ENCODE results near the gene TAF1B. TPM values are rescaled to one million over a fixed set of nuclear protein-coding genes. Genes with fewer than 3 reads are reported as not detected.

TAF1B gene
- total and polyA plus RNA-seq, 10 of the 15 experiments (the other 5 are each of a cell fraction or from before 2014, with no cell fraction given): 8.1 to 18.3 (median 12.4) TPM

- Histone ChIP-seq H3K79me2 (ENCODE audit: control insufficient read depth, insufficient read depth, low read length) (no peaks in the 10 kb centered on the region), H4K20me1 (ENCODE audit: control insufficient read depth, insufficient read depth) (no peaks in the 10 kb centered on the region), H3K9me3 (replicated peaks; ENCODE audit: control insufficient read depth, insufficient read depth, low read length) (no peaks in the 10 kb centered on the region), H3K9ac (ENCODE audit: control insufficient read depth, insufficient read depth, low read length) (no peak overlapping the region), H3K27ac (ENCODE audit: control insufficient read depth, insufficient read depth) (no peak overlapping the region), H3K27me3 (replicated peaks in 1 of 2; ENCODE audit: control insufficient read depth in 2 of 2, insufficient read depth in 2 of 2, low read length in 1 of 2) (no peaks in the 10 kb centered on the region), H3K4me2 (ENCODE audit: control insufficient read depth, insufficient read depth) (no peak overlapping the region), H3K4me1 (ENCODE audit: control insufficient read depth, insufficient read depth, low read length) (no peaks in the 10 kb centered on the region), H2AFZ (ENCODE audit: control insufficient read depth, low read depth, low read length) (no peak overlapping the region), H3K36me3 (ENCODE audit: control insufficient read depth in 2 of 2, insufficient read depth in 2 of 2, low read length in 1 of 2) (peaks cover 0 to 3% of the 10 kb centered on the region in 2 experiments; a peak in 2 of 4 replicates), H3K4me3 (no peak overlapping the region)
- ChIA-PET SMC1A (ENCODE audit: uncharacterized antibody, unreplicated experiment) (interaction anchor here (1.0 kb wide), 1 partner anchor 24 kb away, joined by 3 read pairs; no protein-coding TSS in a partner anchor), RAD21 (ENCODE audit: unreplicated experiment) (no interaction called here), CTCF (interaction anchor here (0.9 to 1.7 kb wide), 3 partner anchors 13 to 120 kb away, joined by 3 to 5 read pairs (median 3); no protein-coding TSS in a partner anchor), POLR2A (no interaction called here)
- BruUV-seq (replicated peaks): no TSS peak
- in situ Hi-C loops (cut with MboI) (no loop called here), intact Hi-C loops (cut with micrococcal nuclease; ENCODE audit: unreplicated experiment) (no loop called here)
- ATAC-seq (no peak), FAIRE-seq (no peak), DNase-seq (ENCODE audit: low read depth, low spot score) (no peak)
- no peak for TF ChIP-seq FOXM1 (IDR thresholded peaks at IDR 0.05; ENCODE audit: low read depth, low read length)
- TF ChIP-seq ELK1 (IDR thresholded peaks at IDR 0.05; ENCODE audit: low read depth, low read length): no peak
- 65% methylated on average over 2 of the region's 2 CpGs for WGBS (ENCODE audit: insufficient coverage, insufficient replicate concordance, low lambda C conversion rate, missing lambda C conversion rate)
Measured at GRCh38 chr2:9877026-9877425, 33.8 kb downstream of the TAF1B start.

- BruUV-seq (replicated peaks): no TSS peak
- Histone ChIP-seq H2AFZ (ENCODE audit: control insufficient read depth, low read depth, low read length) (no peak overlapping the region), H3K36me3 (ENCODE audit: control insufficient read depth in 2 of 2, insufficient read depth in 2 of 2, low read length in 1 of 2) (peaks cover 0 to 3% of the 10 kb centered on the region in 2 experiments; a peak in 2 of 4 replicates), H3K9ac (ENCODE audit: control insufficient read depth, insufficient read depth, low read length) (no peak overlapping the region), H3K4me2 (ENCODE audit: control insufficient read depth, insufficient read depth) (no peak overlapping the region), H4K20me1 (ENCODE audit: control insufficient read depth, insufficient read depth) (no peaks in the 10 kb centered on the region), H3K4me1 (ENCODE audit: control insufficient read depth, insufficient read depth, low read length) (no peaks in the 10 kb centered on the region), H3K27ac (ENCODE audit: control insufficient read depth, insufficient read depth) (no peak overlapping the region), H3K79me2 (ENCODE audit: control insufficient read depth, insufficient read depth, low read length) (no peaks in the 10 kb centered on the region), H3K27me3 (replicated peaks in 1 of 2; ENCODE audit: control insufficient read depth in 2 of 2, insufficient read depth in 2 of 2, low read length in 1 of 2) (no peaks in the 10 kb centered on the region), H3K9me3 (replicated peaks; ENCODE audit: control insufficient read depth, insufficient read depth, low read length) (no peaks in the 10 kb centered on the region), H3K4me3 (no peak overlapping the region)
- no peak for ATAC-seq
- intact Hi-C loops (cut with micrococcal nuclease; ENCODE audit: unreplicated experiment) (loop anchor here (1.0 kb wide), 1 partner anchor 28 kb away; no protein-coding TSS in a partner anchor), in situ Hi-C loops (cut with MboI) (no loop called here)
- ChIA-PET SMC1A (ENCODE audit: uncharacterized antibody, unreplicated experiment) (interaction anchor here (0.7 to 1.0 kb wide), 2 partner anchors 25 to 75 kb away, joined by 3 read pairs; no protein-coding TSS in a partner anchor), CTCF (interaction anchor here (0.9 to 1.7 kb wide), 3 partner anchors 12 to 119 kb away, joined by 3 to 5 read pairs (median 3); no protein-coding TSS in a partner anchor), RAD21 (ENCODE audit: unreplicated experiment) (interaction anchor here (1.1 kb wide), 1 partner anchor 107 kb away, joined by 3 read pairs; no protein-coding TSS in a partner anchor), POLR2A (no interaction called here)
- WGBS (ENCODE audit: insufficient coverage, insufficient replicate concordance, low lambda C conversion rate, missing lambda C conversion rate): 78% methylated on average over 2 of the region's 2 CpGs
- no peak for FAIRE-seq
- no peak for DNase-seq (ENCODE audit: low read depth, low spot score)
- TF ChIP-seq BCL3 (IDR thresholded peaks at IDR 0.05; ENCODE audit: borderline replicate concordance, insufficient read depth, low read depth, low read length, poor library complexity, severe bottlenecking): no peak
- TF ChIP-seq CEBPZ (IDR thresholded peaks at IDR 0.05; ENCODE audit: low read depth, low read length): no peak
- no peak for TF ChIP-seq BACH1 (IDR thresholded peaks at IDR 0.05; ENCODE audit: borderline replicate concordance)
- no peak for TF ChIP-seq RAD51 (IDR thresholded peaks at IDR 0.05)
- TF ChIP-seq E2F8 (IDR thresholded peaks at IDR 0.05; ENCODE audit: low read depth, partially characterized antibody): no peak
Measured at GRCh38 chr2:9877726-9878125, 34.5 kb downstream of the TAF1B start.

Data from GM12878 (cell line).